Kidney (tissue), 14 donors: ENCODE data around the gene BAG2. TPM values are rescaled to one million over a fixed set of nuclear protein-coding genes. Genes with fewer than 3 reads are reported as not detected.

ENCODE experiments used
- DNase-seq, 5 donors: peaks; one replicate each; pipeline ENCODE4 v3.0.0-alpha.2; 2013 to 2020
- FAIRE-seq: peaks from 2 replicates; lab custom pipeline; 2012; peaks lifted over from hg19 to GRCh38; lab: Jason Lieb, UNC
- H3K27ac ChIP-seq, 2 donors: one replicate each; pipeline ENCODE4 v1.7.0; 2013; ENCODE audit warnings: low read depth in 2 of 2, low read length in 2 of 2, inconsistent platforms in 1 of 2
- H3K27me3 ChIP-seq: one replicate; pipeline ENCODE4 v1.7.1; 2013; ENCODE audit warnings: low read length, inconsistent platforms; ENCODE audit not compliant: control insufficient read depth, insufficient read depth
- H3K36me3 ChIP-seq, 3 donors: one replicate each; pipeline versions ENCODE4 v1.7.0 to v1.7.1; 2013; ENCODE audit warnings: low read length in 3 of 3, control low read depth in 1 of 3, inconsistent platforms in 1 of 3; ENCODE audit not compliant: insufficient read depth in 3 of 3, control insufficient read depth in 2 of 3
- H3K4me1 ChIP-seq, 3 donors: one replicate each; pipeline versions ENCODE4 v1.7.0 to v1.7.1; 2013; ENCODE audit warnings: low read length in 3 of 3, inconsistent platforms in 1 of 3, low read depth in 1 of 3; ENCODE audit not compliant: control insufficient read depth in 2 of 3, insufficient read depth in 2 of 3
- H3K4me3 ChIP-seq, 3 donors: one replicate each; pipeline versions ENCODE4 v1.7.0 to v1.8.1; 2013; ENCODE audit warnings: low read length in 3 of 3, control low read depth in 1 of 3, inconsistent platforms in 1 of 3
- H3K9ac ChIP-seq, 3 donors: one replicate each; pipeline versions ENCODE4 v1.7.0 to v1.7.1; 2013; ENCODE audit warnings: low read length in 3 of 3, control low read depth in 1 of 3, inconsistent platforms in 1 of 3
- H3K9me3 ChIP-seq, 3 donors: one replicate each; pipeline versions ENCODE4 v1.7.0 to v1.7.1; 2013; ENCODE audit warnings: low read length in 3 of 3, control low read depth in 1 of 3, inconsistent platforms in 1 of 3; ENCODE audit not compliant: control insufficient read depth in 2 of 3, insufficient read depth in 1 of 3
- intact Hi-C: fragments of 100-400 bp; cut with DNase I; formaldehyde crosslinking; loops from one replicate; pipeline ENCODE4 v1.11.1; 2022
- polyA plus RNA-seq: library from polyadenylated mRNA; stranded (reverse); fragments of 350-450 nt; fragmentation: Illumina TruSeq; extraction: RNeasy Lipid Tissue Mini Kit (QIAGEN cat#74804); gene quantifications from one replicate; pipeline ENCODE4 v1.2.3, GENCODE V29; 2014; ENCODE audit warnings: low read depth, low replicate concordance; ENCODE audit not compliant: insufficient read depth
- total RNA-seq: library from RNA; stranded (reverse); fragmentation: NEBNext Ultra II Directional; extraction: Animal tissue kit (Norgen Biotek cat#: 25700); gene quantifications from one replicate; pipeline ENCODE4 v1.2.1, GENCODE V29; 2021
- TF ChIP-seq, protein P1 (sequence below): IDR thresholded peaks from 3 replicates; pipeline ENCODE4 v1.5.1; 2012; ENCODE audit warnings: mild to moderate bottlenecking, moderate library complexity, borderline replicate concordance; ENCODE audit not compliant: insufficient read depth; ENCODE audit errors: extremely low read depth
- donor health status: control.
- donor health status: control.
- donor health status: control.
- donor health status: control.
- donor health status: control.
- donor health status: DM: yes; HTN: yes; CAD: no.
- donor health status: Normal renal cell carcinoma (clear cell type).

The BAG2 gene
- total and polyA plus RNA-seq, 2 donors from 2014 or later, result 2.7 to 3.2 TPM

DNA sequence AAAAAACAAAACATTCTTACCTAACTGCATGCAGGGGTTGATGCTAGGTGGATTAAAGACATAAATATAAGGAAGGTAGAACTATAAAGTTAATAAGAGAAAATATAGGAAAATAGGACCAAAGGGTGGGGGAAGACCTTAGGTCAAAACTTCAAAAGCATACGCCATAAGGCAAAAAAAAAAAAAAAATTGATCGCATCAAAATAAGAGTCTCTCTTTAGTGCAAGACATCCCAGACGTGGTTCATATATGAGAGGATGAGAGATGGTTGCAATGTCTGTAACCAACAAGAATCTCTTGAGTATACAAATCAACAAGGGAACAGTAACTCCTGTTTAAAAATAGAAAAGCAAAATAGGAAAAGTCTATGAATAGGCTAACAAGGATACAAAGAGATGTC is 8.5 kb downstream of the BAG2 start:
- TF ChIP-seq, protein P1, sequence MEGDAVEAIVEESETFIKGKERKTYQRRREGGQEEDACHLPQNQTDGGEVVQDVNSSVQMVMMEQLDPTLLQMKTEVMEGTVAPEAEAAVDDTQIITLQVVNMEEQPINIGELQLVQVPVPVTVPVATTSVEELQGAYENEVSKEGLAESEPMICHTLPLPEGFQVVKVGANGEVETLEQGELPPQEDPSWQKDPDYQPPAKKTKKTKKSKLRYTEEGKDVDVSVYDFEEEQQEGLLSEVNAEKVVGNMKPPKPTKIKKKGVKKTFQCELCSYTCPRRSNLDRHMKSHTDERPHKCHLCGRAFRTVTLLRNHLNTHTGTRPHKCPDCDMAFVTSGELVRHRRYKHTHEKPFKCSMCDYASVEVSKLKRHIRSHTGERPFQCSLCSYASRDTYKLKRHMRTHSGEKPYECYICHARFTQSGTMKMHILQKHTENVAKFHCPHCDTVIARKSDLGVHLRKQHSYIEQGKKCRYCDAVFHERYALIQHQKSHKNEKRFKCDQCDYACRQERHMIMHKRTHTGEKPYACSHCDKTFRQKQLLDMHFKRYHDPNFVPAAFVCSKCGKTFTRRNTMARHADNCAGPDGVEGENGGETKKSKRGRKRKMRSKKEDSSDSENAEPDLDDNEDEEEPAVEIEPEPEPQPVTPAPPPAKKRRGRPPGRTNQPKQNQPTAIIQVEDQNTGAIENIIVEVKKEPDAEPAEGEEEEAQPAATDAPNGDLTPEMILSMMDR, result no peak
- H3K36me3 ChIP-seq, result peaks cover 0 to 5% (median 0%) of the 10 kb centered on the region in 3 donors
- intact Hi-C loops, result no loop called here
- H3K9me3 ChIP-seq, result no peaks in the 10 kb centered on the region
- no peak overlapping the region for H3K27ac ChIP-seq
- no peaks in the 10 kb centered on the region for H3K27me3 ChIP-seq
- H3K4me3 ChIP-seq, result no peak overlapping the region
- no peak for DNase-seq
- no peaks in the 10 kb centered on the region for H3K4me1 ChIP-seq
- no peak for FAIRE-seq
- no peak overlapping the region for H3K9ac ChIP-seq

DNA sequence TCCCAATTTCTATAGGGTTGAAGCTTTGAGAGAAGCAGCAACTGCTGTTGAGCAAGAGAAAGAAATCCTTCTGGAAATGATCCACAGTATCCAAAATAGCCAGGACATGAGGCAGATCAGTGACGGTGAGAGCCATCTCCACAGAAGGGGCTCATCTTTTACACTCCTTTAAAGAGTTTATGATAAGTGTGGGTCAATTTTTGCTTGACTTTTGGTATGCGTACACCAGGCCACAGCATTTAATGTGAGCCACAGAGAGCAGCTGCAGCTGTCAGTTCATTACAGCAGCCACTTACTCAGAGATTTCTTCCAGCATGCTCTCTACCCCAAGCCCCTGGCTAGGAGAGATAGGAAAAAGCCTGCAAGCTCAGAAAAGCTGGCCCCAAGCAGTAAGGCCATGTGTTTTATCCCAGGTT is 9.9 kb downstream of the BAG2 start:
- Histone ChIP-seq H3K4me1 (no peaks in the 10 kb centered on the region), H3K36me3 (peaks cover 0 to 5% (median 0%) of the 10 kb centered on the region in 3 donors), H3K9ac (no peak overlapping the region), H3K9me3 (no peaks in the 10 kb centered on the region), H3K27ac (no peak overlapping the region), H3K27me3 (no peaks in the 10 kb centered on the region), H3K4me3 (no peak overlapping the region)
- DNase-seq (peak in 1 of 5 donors; percentile 29), FAIRE-seq (no peak)
- TF ChIP-seq, protein P1, result no peak
- intact Hi-C loops, result no loop called here

DNA sequence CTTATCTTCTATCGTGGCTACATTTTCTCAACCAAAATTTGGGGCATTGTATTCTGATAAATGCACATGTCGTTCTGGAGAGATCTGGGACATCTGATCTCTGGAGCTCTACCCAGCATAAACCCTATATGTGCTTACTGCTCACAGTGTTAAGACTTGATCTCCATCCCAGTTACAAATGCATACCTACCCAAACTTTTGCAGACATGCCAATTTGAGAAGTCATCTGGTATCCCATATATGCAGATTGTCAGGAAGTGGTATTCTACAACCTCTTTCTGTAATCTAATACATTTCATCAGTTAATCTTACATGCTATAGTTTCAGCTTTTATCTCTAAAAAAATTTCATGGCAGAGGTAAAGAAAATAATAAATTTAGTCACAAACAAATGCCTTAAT is 11.2 kb downstream of the BAG2 start:
- TF ChIP-seq, protein P1, result no peak
- Histone ChIP-seq H3K9me3 (no peaks in the 10 kb centered on the region), H3K4me1 (no peaks in the 10 kb centered on the region), H3K36me3 (peaks cover 0 to 5% (median 0%) of the 10 kb centered on the region in 3 donors), H3K9ac (no peak overlapping the region), H3K27ac (no peak overlapping the region), H3K27me3 (no peaks in the 10 kb centered on the region), H3K4me3 (no peak overlapping the region)
- DNase-seq (no peak), FAIRE-seq (no peak)
- intact Hi-C loops, result no loop called here

DNA sequence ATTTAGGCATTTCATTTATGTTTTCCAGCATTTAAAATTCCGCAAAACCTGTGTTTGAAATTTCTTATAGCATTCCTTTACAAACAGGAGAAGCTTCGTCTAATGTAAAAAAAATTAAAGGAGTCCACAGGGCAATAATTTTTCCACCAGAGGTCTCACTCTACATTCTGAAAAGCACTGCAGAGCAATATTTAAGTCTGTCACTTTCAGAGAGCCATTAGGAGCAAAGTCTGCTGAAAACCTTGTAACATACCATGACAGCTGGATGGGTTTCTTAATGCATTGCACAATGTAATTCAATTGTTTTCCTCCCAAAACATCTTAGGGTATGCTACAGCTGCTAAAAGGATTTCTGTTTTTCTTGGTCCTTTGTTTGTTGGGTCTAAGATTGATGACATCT is 18.0 kb downstream of the BAG2 start:
- Histone ChIP-seq H3K36me3 (peaks cover 0 to 7% (median 3%) of the 10 kb centered on the region in 3 donors), H3K4me3 (no peak overlapping the region), H3K9me3 (no peaks in the 10 kb centered on the region), H3K27ac (no peak overlapping the region), H3K9ac (no peak overlapping the region), H3K4me1 (no peaks in the 10 kb centered on the region), H3K27me3 (no peaks in the 10 kb centered on the region)
- TF ChIP-seq, protein P1, result no peak
- intact Hi-C loops, result no loop called here
- DNase-seq (peak in 2 of 5 donors; percentile 36 to 67), FAIRE-seq (no peak)
